ENCODE data around the gene EFCAB6.

- TF ChIP-seq POLR2AphosphoS5 (IDR thresholded peaks at IDR 0.05; ENCODE audit: insufficient read depth, low read depth, low read length) (no peak), CTCF (IDR thresholded peaks at IDR 0.05; ENCODE audit: extremely low read depth in 1 of 2, insufficient read depth in 1 of 2, low read depth in 1 of 2, low read length in 2 of 2) (no peak)
Observed at GRCh38 chr22:43560651-43561050, 251.5 kb downstream of the EFCAB6 start.

All from endothelial cell of umbilical vein (primary cell).